ENCODE data around the gene ELOVL6. TPM values are rescaled to one million over a fixed set of nuclear protein-coding genes. Genes with fewer than 3 reads are reported as not detected.

ELOVL6 gene
- total RNA-seq, 1 donor from 2014 or later: 11.0 TPM

- Mint-ChIP-seq H3K27ac (ENCODE audit: unreplicated experiment) (no peak overlapping the region), H3K27me3 (ENCODE audit: low read depth) (no peaks in the 10 kb centered on the region)
Measured at GRCh38 chr4:110183058-110183457, 15.4 kb downstream of the ELOVL6 start.

GRCh38 chr4:110181890-110182289 is 16.5 kb downstream of the ELOVL6 start:
- no peaks in the 10 kb centered on the region for H3K9me3 Mint-ChIP-seq (ENCODE audit: low read depth)
- H3K4me3 Mint-ChIP-seq (ENCODE audit: unreplicated experiment): no peak overlapping the region
- no peak for DNase-seq (ENCODE audit: low spot score)
- H3K36me3 Mint-ChIP-seq (ENCODE audit: low read depth): no peaks in the 10 kb centered on the region
- no peaks in the 10 kb centered on the region for H3K27me3 Mint-ChIP-seq (ENCODE audit: low read depth)
- peaks cover 5% of the 10 kb centered on the region for H3K4me1 Mint-ChIP-seq (ENCODE audit: low read depth)
- TF ChIP-seq, protein P1, sequence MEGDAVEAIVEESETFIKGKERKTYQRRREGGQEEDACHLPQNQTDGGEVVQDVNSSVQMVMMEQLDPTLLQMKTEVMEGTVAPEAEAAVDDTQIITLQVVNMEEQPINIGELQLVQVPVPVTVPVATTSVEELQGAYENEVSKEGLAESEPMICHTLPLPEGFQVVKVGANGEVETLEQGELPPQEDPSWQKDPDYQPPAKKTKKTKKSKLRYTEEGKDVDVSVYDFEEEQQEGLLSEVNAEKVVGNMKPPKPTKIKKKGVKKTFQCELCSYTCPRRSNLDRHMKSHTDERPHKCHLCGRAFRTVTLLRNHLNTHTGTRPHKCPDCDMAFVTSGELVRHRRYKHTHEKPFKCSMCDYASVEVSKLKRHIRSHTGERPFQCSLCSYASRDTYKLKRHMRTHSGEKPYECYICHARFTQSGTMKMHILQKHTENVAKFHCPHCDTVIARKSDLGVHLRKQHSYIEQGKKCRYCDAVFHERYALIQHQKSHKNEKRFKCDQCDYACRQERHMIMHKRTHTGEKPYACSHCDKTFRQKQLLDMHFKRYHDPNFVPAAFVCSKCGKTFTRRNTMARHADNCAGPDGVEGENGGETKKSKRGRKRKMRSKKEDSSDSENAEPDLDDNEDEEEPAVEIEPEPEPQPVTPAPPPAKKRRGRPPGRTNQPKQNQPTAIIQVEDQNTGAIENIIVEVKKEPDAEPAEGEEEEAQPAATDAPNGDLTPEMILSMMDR (IDR thresholded peaks at IDR 0.05): no peak
- H3K27ac Mint-ChIP-seq (ENCODE audit: unreplicated experiment): no peak overlapping the region

More at GRCh38 chr4:110183058-110183457, 15.4 kb downstream of the ELOVL6 start:
- no peaks in the 10 kb centered on the region for H3K9me3 Mint-ChIP-seq (ENCODE audit: low read depth)
- DNase-seq (ENCODE audit: low spot score): no peak
- no peak overlapping the region for H3K4me3 Mint-ChIP-seq (ENCODE audit: unreplicated experiment)
- no peaks in the 10 kb centered on the region for H3K36me3 Mint-ChIP-seq (ENCODE audit: low read depth)
- TF ChIP-seq, protein P1 (IDR thresholded peaks at IDR 0.05): no peak
- peaks cover 5% of the 10 kb centered on the region for H3K4me1 Mint-ChIP-seq (ENCODE audit: low read depth)

DNA sequence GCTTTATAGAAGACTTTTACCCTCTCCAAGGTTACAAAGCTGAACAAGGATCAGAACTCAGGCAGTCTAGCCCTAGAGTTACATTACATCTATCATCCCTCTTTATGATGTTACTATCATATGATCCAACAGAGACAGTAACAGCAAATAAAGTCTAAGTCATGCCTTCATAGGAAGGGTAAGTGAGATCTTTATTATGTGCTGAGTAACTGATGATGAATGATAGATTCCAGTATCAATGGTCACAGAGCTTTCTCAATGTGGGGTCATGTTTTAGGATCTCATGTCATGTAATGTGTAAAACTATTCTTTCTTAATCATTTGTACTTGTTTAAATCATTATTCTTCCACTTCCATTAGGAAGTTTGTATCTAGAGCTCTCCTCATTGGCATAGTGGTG is 22.8 kb downstream of the ELOVL6 start:
- Mint-ChIP-seq H3K4me1 (ENCODE audit: low read depth) (no peaks in the 10 kb centered on the region), H3K9me3 (ENCODE audit: low read depth) (no peaks in the 10 kb centered on the region), H3K27ac (ENCODE audit: unreplicated experiment) (no peak overlapping the region), H3K36me3 (ENCODE audit: low read depth) (no peaks in the 10 kb centered on the region), H3K4me3 (ENCODE audit: unreplicated experiment) (no peak overlapping the region), H3K27me3 (ENCODE audit: low read depth) (no peaks in the 10 kb centered on the region)
- TF ChIP-seq, protein P1 (IDR thresholded peaks at IDR 0.05): no peak
- no peak for DNase-seq (ENCODE audit: low spot score)

GRCh38 chr4:110172972-110173371 is 25.4 kb downstream of the ELOVL6 start:
- no peak for DNase-seq (ENCODE audit: low spot score)
- no peak overlapping the region for H3K27ac Mint-ChIP-seq (ENCODE audit: unreplicated experiment)
- H3K27me3 Mint-ChIP-seq (ENCODE audit: low read depth): no peaks in the 10 kb centered on the region
- TF ChIP-seq, protein P1 (IDR thresholded peaks at IDR 0.05): no peak
- H3K4me1 Mint-ChIP-seq (ENCODE audit: low read depth): no peaks in the 10 kb centered on the region
- no peaks in the 10 kb centered on the region for H3K36me3 Mint-ChIP-seq (ENCODE audit: low read depth)
- H3K4me3 Mint-ChIP-seq (ENCODE audit: unreplicated experiment): no peak overlapping the region
- no peaks in the 10 kb centered on the region for H3K9me3 Mint-ChIP-seq (ENCODE audit: low read depth)

DNA sequence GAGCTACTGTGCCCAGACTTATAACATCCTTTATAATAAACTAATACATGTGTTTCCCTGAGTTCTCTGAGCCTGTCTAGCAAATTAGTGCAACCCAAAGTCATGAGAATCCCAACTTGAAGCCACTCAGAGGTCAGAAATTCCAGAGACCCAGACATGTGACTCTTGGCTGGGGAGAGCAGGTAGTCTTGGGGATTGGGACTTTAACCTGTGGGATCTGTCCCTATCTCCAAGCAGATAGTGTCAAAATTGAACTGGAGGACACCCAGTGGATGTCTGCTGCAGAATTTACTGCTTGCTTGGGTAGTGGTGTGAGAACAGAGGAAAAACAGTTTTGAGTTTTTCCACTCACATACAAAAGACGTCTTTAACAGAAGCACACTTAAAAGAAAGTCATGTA is 26.4 kb downstream of the ELOVL6 start:
- no peaks in the 10 kb centered on the region for H3K4me1 Mint-ChIP-seq (ENCODE audit: low read depth)
- H3K27me3 Mint-ChIP-seq (ENCODE audit: low read depth): no peaks in the 10 kb centered on the region
- DNase-seq (ENCODE audit: low spot score): no peak
- no peak overlapping the region for H3K27ac Mint-ChIP-seq (ENCODE audit: unreplicated experiment)
- no peak overlapping the region for H3K4me3 Mint-ChIP-seq (ENCODE audit: unreplicated experiment)
- no peaks in the 10 kb centered on the region for H3K36me3 Mint-ChIP-seq (ENCODE audit: low read depth)
- no peaks in the 10 kb centered on the region for H3K9me3 Mint-ChIP-seq (ENCODE audit: low read depth)
- TF ChIP-seq, protein P1 (IDR thresholded peaks at IDR 0.05): no peak

Data from chondrocyte (in vitro differentiated cells).